ENCODE data around the gene TTC34.
"Not testable (repeated sequence)": the region's sequence is repeated elsewhere in the genome, so short reads cannot be mapped to it uniquely, and the experiment has no call there.

The TTC34 gene

DNA sequence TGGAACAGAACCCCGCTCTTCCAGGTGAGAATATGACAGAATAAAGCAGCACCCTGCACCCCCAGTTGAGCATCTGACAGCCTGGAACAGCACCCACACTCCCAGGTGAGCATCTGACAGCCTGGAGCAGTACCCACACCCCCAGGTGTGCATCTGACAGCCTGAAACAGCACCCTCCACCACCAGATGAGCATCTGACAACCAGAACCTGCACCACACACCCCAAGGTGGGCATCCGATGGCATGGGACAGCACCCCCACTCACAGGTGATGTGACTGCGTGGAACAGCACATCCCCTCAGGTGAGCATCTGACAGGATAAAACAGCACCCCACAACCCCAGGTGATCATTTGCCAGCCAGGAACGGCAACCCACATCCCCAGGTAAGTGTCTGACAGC is 26.2 kb downstream of the TTC34 start:
- not testable (repeated sequence) for DNase-seq (ENCODE audit: low spot score)

DNA sequence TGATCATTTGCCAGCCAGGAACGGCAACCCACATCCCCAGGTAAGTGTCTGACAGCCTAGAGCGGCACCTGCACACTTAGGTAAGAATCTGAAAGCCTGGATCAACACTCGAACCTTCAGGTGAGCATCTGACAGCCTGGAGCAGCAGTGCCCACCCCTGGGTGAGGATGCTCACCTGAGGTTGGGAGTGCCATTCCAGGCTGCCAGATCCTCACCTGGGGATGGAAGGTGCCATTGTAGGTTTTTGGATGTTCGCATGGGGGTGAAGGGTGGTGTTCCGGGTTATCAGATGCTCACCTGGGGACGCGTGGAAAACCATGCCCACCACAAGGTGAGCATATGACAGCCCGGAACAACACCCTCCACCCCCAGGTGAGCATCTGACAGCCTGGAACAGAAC is 33.4 kb downstream of the TTC34 start:
- not testable (repeated sequence) for DNase-seq (ENCODE audit: low spot score)

DNA sequence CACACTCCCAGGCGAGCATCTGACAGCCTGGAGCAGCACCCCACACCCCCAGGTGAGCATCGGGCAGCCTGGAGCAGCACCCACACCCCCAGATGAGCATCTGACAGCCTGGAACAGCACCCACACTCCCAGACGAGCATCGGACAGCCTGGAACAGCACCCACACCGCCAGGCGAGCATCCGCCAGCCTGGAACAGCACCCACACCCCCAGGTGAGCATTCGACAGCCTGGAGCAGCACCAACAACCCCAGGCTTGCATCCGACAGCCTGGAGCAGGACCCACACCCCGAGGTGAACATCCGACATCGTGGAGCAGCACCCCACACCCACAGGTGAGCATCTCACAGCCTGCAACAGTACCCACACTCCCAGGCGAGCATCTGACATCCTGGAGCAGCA is 42.1 kb downstream of the TTC34 start:
- DNase-seq (ENCODE audit: low spot score) = not testable (repeated sequence)

DNA sequence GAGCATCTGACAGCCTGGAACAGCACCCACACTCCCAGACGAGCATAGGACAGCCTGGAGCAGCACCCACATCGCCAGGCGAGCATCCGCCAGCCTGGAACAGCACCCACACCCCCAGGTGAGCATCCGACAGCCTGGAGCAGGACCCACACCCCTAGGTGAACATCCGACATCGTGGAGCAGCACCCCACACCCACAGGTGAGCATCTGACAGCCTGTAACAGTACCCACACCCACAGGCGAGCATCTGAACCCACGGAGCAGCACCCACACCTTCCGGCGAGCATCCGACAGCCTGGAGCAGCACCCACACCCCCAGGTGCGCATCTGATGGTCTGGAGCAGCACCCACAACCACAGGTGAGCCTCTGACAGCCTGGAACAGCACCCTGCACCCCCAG is 44.0 kb downstream of the TTC34 start:
- DNase-seq (ENCODE audit: low spot score) = not testable (repeated sequence)

DNA sequence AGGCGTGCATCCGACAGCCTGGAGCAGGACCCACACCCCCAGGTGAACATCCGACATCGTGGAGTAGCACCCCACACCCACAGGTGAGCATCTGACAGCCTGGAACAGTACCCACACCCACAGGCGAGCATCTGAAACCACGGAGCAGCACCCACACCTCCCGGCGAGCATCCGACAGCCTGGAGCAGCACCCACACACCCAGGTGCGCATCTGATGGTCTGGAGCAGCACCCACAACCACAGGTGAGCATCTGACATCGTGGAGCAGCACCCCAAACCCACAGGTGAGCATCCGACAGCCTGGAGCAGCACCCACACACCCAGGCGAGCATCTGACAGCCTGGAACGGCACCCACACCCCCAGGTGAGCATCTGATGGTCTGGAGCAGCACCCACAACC is 46.1 kb downstream of the TTC34 start:
- not testable (repeated sequence) for DNase-seq (ENCODE audit: low spot score)

DNA sequence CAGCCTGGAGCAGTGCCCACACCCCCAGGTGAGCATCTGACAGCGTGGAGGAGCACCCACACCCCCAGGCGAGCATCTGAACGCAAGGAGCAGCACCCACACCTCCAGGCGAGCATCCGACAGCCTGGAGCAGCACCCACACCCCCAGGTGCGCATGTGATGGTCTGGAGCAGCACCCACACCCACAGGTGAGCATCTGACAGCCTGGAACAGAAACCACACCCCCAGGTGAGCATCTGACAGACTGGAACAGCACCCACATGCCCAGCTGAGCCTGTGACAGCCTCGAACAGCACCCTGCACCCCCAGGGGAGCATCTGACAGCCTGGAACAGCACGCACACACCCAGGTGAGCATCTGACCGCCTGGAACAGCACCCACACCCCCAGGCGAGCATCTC is 46.9 kb downstream of the TTC34 start:
- not testable (repeated sequence) for DNase-seq (ENCODE audit: low spot score)

DNA sequence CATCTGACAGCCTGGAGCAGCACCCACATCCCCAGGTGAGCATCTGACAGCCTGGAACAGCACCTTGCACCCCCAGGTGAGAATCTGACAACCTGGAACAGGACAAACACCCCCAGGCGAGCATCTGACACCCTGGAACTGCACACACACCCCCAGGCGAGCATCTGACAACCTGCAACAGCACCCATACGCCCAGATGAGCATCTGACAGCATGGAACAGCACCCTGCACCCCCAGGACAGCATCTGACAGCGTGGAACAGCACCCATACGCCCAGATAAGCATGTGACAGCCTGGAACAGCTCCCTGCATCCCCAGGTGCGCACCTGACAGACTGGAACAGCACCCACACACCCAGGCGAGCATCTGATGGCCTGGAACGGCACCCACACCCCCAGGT is 49.0 kb downstream of the TTC34 start:
- not testable (repeated sequence) for DNase-seq (ENCODE audit: low spot score)

DNA sequence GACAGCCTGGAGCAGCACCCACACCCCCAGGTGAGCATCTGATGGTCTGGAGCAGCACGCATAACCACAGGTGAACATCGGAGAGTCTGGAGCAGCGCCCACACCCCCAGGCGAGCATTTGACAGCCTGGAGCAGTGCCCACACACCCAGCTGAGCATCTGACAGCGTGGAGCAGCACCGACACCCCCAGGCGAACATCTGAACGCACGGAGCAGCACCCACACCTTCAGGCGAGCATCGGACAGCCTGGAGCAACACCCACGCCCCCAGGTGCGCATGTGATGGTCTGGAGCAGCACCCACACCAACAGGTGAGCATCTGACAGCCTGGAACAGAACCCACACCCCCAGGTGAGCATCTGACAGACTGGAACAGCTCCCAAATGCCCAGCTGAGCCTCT is 49.6 kb downstream of the TTC34 start:
- not testable (repeated sequence) for DNase-seq (ENCODE audit: low spot score)

DNA sequence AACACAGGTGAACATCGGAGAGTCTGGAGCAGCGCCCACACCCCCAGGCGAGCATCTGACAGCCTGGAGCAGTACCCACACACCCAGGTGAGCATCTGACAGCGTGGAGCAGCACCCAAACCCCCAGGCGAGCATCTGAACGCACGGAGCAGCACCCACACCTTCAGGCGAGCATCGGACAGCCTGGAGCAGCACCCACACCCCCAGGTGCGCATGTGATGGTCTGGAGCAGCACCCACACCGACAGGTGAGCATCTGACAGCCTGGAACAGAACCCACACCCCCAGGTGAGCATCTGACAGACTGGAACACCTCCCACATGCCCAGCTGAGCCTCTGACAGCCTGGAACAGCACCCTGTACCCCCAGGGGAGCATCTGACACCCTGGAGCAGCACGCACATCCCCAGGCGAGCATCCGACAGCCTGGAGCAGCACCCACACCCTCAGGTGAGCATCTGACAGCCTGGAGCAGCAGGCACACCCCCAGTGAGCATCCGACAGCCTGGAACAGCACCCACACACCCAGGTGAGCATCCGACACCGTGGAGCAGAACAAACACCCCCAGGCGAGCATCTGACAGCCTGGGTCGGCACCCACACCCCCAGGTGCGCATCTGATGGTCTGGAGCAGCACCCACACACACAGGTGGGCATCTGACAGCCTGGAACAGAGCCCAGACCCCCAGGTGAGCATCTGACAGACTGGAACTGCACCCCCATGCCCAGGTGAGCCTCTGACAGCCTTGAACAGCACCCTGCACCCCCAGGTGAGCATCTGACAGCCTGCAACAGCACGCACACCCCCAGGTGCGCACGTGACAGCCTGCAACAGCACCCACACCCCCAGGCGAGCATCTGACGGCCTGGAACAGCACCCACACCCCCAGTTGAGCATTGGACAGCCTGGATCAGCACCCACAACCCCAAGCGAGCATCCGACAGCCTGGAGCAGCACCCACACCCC is 50.4 kb downstream of the TTC34 start:
- not testable (repeated sequence) for DNase-seq (ENCODE audit: low spot score)

DNA sequence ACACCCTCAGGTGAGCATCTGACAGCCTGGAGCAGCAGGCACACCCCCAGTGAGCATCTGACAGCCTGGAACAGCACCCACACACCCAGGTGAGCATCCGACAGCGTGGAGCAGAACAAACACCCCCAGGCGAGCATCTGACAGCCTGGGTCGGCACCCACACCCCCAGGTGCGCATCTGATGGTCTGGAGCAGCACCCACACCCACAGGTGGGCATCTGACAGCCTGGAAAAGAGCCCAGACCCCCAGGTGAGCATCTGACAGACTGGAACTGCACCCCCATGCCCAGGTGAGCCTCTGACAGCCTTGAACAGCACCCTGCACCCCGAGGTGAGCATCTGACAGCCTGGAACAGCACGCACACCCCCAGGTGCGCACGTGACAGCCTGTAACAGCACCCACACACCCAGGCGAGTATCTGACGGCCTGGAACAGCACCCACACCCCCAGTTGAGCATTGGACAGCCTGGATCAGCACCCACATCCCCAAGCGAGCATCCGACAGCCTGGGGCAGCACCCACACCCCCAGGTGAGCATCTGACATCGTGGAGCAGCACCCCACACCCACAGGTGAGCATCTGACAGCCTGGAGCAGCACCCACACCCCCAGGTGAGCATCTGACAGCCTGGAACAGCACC is 51.3 kb downstream of the TTC34 start:
- not testable (repeated sequence) for DNase-seq (ENCODE audit: low spot score)

DNA sequence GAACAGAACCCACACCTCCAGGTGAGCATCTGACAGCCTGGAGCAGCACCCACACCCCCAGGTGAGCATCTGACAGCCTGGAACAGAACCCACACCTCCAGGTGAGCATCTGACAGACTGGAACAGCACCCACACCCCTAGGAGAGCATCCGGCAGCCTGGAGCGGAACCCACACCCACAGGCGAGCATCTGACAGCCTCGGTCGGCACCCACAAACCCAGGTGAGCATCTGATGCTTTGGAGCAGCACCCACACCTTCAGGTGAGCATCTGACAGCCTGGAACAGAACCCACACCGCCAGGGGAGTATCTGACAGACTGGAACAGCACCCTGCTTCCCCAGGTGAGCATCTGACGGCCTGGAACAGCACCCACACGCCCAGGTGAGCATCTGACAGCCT is 52.9 kb downstream of the TTC34 start:
- DNase-seq (ENCODE audit: low spot score) = not testable (repeated sequence)

DNA sequence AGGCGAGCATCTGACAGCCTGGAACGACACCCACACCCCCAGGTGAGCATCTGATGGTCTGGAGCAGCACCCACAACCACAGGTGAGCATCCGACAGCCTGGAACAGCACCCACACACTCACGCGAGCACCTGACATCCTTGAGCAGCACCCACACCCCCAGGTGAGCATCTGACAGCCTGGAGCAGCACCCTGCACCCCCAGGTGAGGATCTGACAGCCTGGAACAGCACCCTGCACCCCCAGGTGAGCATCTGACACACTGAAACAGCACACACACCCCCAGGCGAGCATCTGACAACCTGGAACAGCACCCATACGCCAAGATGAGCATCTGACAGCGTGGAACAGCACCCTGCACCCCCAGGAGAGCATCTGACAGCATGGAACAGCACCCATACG is 106.7 kb downstream of the TTC34 start:
- DNase-seq (ENCODE audit: low spot score) = not testable (repeated sequence)

DNA sequence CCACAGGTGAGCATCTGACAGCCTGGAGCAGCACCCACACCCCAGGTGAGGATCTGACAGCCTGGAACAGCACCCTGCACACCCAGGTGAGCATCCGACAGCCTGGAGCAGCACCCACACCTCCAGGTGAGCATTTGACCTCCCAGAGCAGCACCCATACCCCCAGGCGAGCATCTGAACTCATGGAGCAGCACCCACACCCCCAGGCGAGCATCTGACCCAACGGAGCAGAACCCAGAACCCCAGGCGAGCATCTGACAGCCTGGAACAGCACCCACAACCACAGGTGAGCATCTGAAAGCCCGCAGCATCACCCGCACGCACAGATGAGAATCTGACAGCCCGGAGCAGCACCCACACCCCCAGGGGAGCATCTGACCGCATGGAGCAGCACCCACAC is 111.3 kb downstream of the TTC34 start:
- DNase-seq (ENCODE audit: low spot score) = not testable (repeated sequence)

DNA sequence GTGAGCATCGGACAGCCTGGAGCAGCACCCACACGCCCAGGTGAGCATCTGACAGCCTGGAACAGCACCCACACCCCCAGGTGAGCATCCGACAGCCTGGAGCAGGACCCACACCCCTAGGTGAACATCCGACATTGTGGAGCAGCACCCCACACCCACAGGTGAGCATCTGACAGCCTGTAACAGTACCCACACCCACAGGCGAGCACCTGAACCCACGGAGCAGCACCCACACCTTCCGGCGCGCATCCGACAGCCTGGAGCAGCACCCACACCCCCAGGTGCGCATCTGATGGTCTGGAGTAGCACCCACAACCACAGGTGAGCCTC is 113.2 kb downstream of the TTC34 start:
- not testable (repeated sequence) for DNase-seq (ENCODE audit: low spot score)

DNA sequence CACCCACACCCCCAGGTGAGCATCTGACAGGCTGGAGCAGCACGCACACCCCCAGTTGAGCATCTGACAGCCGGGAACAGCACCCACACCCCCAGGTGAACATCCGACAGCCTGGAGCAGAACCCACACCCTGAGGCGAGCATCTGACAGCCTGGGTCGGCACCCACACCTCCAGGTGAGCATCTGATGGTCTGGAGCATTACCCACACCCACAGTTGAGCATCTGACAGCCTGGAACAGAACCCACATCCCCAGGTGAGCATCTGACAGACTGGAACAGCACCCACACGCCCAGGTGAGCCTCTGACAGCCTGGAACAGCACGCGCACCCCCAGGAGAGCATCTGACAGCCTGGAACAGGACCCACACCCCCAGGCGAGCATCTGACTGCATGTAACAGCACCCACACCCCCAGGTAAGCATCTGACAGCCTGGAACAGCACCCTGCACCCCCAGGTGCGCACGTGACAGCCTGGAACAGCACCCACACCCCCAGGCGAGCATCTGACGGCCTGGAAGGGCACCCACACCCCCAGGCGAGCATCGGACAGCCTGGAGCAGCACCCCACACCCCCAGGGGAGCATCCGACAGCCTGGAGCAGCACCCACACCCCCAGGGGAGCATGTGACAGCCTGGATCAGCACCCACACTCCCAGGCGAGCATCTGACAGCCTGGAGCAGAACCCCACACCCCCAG is 113.7 kb downstream of the TTC34 start:
- DNase-seq (ENCODE audit: low spot score) = not testable (repeated sequence)

DNA sequence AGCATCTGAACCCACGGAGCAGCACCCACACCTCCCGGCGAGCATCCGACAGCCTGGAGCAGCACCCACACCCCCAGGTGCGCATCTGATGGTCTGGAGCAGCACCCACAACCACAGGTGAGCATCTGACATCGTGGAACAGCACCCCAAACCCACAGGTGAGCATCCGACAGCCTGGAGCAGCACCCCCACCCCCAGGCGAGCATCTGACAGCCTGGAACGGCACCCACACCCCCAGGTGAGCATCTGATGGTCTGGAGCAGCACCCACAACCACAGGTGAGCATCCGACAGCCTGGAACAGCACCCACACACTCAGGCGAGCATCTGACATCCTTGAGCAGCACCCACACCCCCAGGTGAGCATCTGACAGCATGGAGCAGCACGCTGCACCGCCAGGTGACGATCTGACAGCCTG is 114.3 kb downstream of the TTC34 start:
- DNase-seq (ENCODE audit: low spot score) = not testable (repeated sequence)

DNA sequence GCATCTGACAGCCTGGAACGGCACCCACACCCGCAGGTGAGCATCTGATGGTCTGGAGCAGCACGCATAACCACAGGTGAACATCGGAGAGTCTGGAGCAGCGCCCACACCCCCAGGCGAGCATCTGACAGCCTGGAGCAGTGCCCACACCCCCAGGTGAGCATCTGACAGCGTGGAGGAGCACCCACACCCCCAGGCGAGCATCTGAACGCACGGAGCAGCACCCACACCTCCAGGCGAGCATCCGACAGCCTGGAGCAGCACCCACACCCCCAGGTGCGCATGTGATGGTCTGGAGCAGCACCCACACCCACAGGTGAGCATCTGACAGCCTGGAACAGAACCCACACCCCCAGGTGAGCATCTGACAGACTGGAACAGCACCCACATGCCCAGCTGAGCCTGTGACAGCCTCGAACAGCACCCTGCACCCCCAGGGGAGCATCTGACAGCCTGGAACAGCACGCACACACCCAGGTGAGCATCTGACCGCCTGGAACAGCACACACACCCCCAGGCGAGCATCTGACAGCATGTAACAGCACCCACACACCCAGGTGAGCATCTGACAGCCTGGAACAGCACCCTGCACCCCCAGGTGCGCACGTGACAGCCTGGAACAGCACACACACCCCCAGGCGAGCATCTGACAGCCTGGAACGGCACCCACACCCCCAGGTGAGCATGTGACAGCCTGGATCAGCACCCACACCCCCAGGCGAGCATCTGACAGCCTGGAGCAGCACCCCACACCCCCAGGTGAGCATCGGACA is 115.2 kb downstream of the TTC34 start:
- not testable (repeated sequence) for DNase-seq (ENCODE audit: low spot score)

DNA sequence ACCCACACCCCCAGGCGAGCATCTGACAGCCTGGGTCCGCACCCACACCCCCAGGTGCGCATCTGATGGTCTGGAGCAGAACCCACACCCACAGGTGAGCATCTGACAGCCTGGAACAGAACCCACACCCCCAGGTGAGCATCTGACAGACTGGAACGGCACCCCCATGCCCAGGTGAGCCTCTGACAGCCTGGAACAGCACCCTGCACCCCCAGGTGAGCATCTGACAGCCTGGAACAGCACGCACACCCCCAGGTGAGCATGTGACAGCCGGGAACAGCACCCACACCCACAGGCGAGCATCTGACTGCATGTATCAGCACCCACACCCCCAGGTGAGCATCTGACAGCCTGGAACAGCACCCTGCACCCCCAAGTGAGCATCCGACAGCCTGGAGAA is 115.8 kb downstream of the TTC34 start:
- not testable (repeated sequence) for DNase-seq (ENCODE audit: low spot score)

DNA sequence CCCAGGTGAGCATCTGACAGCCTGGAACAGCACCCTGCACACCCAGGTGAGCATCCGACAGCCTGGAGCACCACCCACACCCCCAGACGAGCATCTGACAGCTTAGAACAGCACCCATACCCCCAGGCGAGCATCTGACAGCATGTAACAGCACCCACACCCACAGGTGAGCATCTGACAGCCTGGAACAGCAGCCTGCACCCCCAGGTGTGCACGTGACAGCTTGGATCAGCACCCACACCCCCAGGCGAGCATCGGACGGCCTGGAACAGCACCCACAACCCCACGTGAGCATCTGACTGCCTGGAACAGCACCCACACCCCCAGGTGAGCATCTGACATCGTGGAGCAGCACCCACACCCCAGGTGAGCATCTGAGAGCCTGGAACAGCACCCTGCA is 116.6 kb downstream of the TTC34 start:
- not testable (repeated sequence) for DNase-seq (ENCODE audit: low spot score)

DNA sequence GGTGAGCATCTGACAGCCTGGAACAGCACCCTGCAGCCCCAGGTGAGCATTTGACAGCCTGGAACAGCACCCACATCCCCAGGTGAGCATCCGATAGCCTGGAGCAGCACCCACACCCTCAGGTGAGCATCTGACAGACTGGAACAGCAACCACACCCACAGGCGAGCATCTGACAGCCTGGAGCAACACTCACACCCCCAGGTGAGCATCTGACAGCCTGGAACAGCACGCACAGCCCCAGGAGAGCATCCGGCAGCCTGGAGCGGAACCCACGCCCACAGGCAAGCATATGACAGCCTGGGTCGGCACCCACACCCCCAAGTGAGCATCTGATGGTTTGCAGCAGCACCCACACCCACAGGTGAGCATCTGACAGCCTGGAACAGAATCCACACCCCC is 117.5 kb downstream of the TTC34 start:
- not testable (repeated sequence) for DNase-seq (ENCODE audit: low spot score)

DNA sequence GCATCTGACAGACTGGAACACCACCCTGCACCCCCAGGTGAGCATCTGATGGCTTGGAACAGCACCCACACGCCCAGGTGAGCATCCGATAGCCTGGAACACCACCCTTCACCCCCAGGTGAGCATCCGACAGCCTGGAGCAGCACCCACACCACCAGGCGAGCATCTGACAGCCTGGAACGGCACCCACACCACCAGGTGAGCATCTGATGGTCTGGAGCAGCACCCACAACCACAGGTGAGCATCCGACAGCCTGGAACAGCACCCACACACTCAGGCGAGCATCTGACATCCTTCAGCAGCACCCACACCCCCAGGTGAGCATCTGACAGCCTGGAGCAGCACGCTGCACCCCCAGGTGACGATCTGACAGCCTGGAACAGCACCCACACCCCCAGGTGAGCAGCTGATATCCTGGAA is 118.2 kb downstream of the TTC34 start:
- DNase-seq (ENCODE audit: low spot score) = not testable (repeated sequence)

DNA sequence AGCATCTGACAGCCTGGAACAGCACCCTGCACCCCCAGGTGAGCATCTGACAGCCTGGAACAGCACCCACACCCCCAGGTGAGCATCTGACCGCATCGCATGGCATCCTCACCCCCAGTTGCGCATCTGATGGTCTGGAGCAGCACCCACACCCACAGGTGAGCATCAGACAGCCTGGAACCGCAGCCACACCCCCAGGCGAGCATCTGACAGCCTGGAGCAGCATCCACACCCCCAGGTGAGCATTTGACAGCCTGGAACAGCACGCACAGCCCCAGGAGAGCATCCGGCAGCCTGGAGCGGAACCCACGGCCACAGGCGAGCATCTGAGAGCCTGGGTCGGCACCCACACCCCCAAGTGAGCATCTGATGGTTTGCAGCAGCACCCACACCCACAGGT is 118.6 kb downstream of the TTC34 start:
- not testable (repeated sequence) for DNase-seq (ENCODE audit: low spot score)
